NCI-H82 treated with DMSO at 0.1 percent for 48 hours (cell line): ENCODE measurements around the gene EXOC4.

Source experiments
- DNase-seq: peaks from one replicate; lab custom pipeline; 2025; ENCODE audit not compliant: unreplicated experiment; lab: John Stamatoyannopoulos, UW

The EXOC4 gene

GRCh38 chr7:133360201-133360600 is 107.3 kb downstream of the EXOC4 start:
- DNase-seq, result no peak

DNA sequence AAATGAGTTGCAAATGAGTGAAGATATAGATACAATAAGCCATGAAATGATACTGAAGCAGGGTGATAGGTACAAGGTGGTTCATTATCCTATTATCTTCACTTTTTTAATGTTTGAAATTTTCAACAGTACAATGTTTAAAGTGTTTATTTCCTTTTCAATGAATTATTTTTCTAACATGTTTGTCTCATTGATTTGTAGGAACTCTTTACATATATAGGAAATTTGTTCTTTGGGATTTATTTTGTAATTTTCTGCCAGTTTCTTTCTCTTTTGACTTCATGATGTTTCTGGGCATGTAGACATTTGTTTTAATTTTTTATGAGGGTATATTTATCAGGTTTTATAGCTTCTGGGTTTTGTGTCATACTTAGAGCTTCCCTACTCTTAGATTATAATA is 108.9 kb downstream of the EXOC4 start:
- DNase-seq, result no peak

DNA sequence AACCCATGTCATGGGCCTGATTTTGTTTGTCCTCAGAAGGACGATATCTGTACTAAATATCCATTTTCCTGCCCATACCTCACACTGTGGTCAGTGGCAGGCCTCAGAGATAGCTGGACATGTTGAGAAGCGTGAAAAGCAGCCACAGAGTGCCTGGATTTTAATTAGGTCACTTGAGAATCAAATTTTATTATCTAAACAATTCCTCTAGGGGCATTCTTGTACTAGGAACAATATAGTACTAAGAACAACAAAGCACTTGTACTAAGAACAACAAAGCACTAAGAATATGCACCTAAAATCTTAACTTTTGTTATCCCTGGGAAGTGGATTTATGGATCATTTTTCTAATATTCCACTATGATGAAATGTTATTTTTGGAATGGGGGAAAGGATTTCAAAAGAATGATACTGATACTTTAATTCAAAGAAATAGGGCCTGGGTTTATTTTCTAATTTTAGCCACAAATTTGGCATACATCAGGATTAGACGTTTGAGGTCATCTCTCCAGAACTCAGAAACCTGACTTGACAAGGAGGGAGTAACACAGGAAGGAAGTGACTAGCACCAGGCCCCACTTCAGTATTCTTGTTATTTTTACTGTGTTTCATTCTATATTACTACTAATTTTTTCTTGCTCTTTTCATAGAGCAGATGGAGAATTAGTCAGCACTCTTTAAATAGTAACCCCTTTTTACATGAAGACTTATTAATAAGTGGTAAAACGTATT is 112.2 kb downstream of the EXOC4 start:
- no peak for DNase-seq

- no peak for DNase-seq
These were observed 113.0 kb downstream of the EXOC4 start for GRCh38 chr7:133365917-133366316.

DNA sequence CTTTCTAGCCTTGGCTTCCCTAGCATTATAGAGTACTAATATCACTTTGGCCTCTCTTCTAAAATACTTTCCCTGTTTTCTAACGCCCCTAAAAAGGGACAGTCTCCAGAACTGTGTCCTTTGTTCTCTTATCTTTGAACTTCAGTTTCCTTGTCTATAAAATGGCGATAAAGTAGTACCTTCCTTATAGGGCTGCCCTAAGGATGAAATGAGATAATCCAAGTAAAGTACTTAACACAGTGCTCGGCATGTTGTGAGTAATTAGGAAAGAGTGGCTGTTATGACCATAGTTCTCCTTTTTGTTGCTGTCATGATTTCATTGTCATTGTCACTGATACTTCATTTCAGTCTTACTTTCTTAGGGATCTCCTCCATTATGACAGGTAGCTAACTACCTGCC is 114.7 kb downstream of the EXOC4 start:
- DNase-seq, result no peak

GRCh38 chr7:133369130-133369529 is 116.3 kb downstream of the EXOC4 start:
- no peak for DNase-seq

GRCh38 chr7:133371616-133372015 is 118.7 kb downstream of the EXOC4 start:
- no peak for DNase-seq

DNA sequence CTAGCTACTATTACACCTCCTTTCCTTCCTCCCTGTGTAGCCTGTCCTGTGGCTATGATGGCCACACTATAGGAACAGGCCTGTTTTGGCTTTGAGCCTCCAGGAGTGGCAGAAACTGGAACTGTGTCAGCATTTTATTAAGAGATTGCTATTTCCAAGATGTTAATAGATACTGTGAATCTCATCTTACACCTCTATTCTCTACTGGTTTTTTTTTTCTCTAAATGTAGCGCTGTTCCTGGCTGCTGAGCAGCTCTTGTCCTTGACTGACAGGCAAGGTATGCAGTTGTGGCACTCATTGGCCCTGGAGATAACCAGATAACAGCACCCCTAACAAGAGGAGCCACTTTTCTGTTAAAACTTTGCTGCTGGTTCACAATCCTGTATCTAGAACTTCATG is 119.5 kb downstream of the EXOC4 start:
- DNase-seq, result no peak

DNA sequence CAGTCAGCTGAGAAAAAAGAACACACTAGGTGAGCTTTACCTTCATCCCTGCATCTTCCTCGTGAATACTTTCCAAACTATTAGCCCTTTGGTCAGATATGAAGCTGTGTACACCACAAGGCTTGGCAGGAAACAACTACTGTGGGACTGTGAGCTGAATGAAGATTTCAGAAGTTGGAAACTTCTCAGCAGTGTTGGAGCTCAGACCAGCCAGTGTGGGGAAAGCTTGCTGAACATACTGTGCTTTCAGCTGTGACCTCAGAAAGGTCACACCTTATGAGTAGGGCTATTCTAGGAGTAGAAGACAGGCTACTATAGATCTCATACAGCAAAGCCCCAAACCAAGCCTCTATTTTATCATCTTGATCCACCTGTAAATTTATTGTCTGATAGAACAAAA is 123.6 kb downstream of the EXOC4 start:
- no peak for DNase-seq

DNA sequence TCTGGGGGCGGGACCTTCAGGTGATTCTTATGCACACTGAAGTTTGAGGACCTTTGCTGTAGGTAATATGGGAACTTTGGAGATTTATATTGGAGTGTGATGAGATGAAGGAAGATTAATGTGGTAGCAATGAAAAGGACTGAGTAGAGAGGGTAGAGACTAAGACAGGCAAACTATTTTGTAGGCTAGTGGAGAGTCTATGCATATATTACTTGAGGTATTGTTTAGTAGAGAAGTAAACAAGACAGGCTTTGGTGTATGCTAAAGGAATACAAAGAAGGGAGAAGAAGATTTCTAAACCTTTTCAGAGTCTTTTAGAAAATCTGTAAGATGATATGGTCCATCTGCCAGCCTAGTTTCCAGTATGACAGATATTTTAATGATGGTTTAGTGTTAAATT is 129.1 kb downstream of the EXOC4 start:
- no peak for DNase-seq

DNA sequence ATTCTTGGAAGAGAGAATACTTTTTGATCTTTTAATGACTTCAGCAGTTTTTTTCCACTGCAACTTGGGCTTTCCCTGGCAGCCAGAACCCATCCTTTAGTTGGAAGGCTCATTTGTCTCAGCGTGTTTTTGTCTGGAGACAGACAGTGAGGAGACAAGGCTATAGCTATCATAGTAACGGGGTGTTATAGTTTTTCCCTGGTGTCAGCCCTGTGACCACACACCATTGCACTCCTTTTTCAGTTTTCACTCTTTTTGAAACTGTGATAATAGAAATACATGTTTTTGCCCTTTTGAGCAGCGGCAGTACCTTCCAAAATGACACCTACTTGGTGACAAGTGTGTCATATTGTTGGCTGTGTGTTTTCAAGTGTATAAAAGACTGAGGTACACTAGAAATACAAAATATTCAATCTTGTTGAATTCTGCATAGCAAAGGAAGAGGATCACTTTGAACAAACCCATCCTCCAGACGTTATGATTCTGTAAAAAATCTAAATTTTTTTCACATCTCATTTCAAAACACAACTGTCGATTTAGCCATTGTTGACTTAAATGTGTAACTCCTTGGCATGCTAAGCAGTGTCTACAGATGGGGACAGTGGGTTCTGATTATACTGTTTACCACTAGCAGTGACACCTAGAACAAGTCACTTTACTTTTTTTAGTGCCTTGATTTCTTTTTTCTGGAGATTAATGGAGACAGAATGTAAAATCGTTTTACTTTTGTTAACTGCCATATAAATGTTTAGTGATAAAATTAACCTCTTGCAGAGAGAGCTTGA is 130.1 kb downstream of the EXOC4 start:
- no peak for DNase-seq

- DNase-seq, result no peak
These were observed 133.3 kb downstream of the EXOC4 start for GRCh38 chr7:133386205-133386604.

DNA sequence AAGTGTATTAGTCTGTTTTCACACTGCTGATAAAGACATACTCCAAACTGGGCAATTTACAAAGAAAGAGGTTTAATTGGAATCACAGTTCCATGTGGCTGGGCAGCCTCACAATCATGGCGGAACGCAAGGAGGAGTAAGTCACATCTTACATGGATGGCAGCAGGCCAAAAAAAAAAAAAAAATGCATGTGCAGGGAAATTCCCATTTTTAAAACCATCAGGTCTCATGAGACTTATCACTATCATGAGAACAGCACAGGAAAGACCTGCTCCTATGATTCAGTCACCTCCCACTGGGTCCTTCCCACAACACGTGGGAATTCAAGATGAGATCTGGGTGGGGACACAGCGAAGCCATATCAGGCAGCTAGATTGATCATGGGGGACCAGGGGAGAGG is 136.8 kb downstream of the EXOC4 start:
- no peak for DNase-seq

DNA sequence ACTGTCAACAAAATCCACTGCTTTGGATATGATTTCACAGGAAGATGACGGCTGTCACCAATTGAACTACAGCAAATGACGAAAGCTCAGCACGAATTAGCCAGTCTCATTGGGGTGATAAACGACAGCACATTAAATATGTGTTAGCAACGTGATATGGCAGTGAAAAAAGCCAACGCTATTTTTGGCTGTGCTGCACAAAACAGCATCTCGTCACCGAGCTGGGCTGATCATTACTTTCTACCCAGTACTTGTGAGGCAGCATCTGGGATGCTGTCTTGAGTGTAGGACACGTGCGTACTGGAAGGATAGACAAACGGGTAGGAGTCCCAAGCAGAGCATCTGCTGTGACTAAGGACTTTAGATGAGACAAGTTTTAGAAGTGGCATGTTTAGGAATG is 138.3 kb downstream of the EXOC4 start:
- no peak for DNase-seq

GRCh38 chr7:133394369-133394768 is 141.5 kb downstream of the EXOC4 start:
- no peak for DNase-seq

GRCh38 chr7:133395551-133395950 is 142.7 kb downstream of the EXOC4 start:
- DNase-seq, result no peak

DNA sequence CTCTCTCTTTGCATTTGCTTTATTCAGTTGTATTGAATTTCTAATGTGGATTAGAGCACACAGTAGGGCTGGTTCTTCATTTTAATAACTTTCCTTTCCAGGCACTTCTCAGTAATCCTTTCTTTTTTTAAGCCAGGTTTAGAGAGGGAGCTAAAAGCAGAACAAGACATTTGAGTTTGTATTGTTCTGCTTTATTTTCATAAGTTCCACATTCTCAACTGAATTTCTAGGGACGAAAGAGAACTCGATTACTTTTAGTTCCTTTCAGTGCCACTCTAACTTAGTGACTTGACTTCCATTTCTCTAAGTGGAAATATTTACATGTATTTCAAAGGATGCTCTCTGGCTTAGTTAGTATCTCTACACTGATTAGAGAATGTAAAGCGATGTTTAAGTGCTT is 145.6 kb downstream of the EXOC4 start:
- no peak for DNase-seq

DNA sequence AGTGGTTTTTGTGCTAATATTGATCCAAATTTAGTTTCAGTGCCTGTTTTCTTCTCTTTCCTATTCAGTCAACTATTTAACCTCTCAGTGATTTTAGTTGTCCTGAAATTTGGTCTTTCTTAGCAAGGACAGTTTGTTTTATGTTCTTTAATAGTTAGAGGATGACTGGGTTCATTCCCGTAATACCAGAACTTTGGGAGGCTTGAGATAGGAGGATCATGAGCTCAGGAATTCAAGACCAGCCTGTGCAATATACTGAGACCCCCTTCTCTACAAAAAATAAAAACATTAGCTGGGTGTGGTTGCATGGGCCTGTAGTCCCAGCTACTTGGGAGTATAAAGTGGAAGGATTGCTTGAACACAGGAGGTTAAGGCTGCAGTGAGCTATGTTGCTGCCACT is 148.3 kb downstream of the EXOC4 start:
- DNase-seq, result no peak

GRCh38 chr7:133408212-133408611 is 155.3 kb downstream of the EXOC4 start:
- no peak for DNase-seq

GRCh38 chr7:133409421-133409820 is 156.5 kb downstream of the EXOC4 start:
- no peak for DNase-seq

GRCh38 chr7:133409966-133410365 is 157.1 kb downstream of the EXOC4 start:
- no peak for DNase-seq

DNA sequence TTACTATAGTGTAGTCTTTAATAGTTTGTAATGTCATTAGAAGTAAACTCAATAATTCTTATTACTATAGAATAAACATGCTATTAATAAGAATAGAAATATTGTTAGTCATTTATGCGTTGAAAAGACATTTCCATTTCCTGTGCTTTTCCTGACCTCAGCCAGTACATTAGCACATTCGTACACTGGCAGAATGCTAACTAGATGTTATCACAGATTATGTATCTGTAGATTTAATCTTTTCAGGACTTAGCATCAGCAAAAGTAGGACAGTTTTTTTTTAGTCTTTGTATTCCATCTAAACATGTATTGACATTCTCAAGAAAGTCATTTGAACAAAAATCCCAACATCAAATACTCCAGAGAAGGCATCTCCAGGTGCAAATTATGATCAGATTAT is 158.5 kb downstream of the EXOC4 start:
- no peak for DNase-seq

- DNase-seq, result no peak
These were observed 160.1 kb downstream of the EXOC4 start for GRCh38 chr7:133412942-133413341.
